Measurements from ENCODE around the gene ZNF177. TPM values are rescaled to one million over a fixed set of nuclear protein-coding genes. Genes with fewer than 3 reads are reported as not detected.

Gene ZNF177
- total RNA-seq, 3 donors from 2014 or later (not counting 1 experiment from before 2014, with no cell fraction given) = 0.31 to 1.5 (median 1.2) TPM

GRCh38 chr19:9323557-9323918 is 39.3 kb upstream of the ZNF177 start:
- H3K27me3 Mint-ChIP-seq (ENCODE audit: low read depth in 2 of 2) = no peaks in the 10 kb centered on the region
- peak overlapping the region; percentile 97 to 98 for H3K27ac Mint-ChIP-seq
- H3K9me3 ChIP-seq (ENCODE audit: control insufficient read depth, insufficient read depth, low read length) = peaks cover 15% of the 10 kb centered on the region
- WGBS (ENCODE audit: insufficient coverage) = 4% methylated on average over 9 of the region's 9 CpGs
- ATAC-seq (peak; percentile 32 to 60 (median 59)), DNase-seq (no peak)
- H3K27ac ChIP-seq (ENCODE audit: low read length) = peak overlapping the region; percentile 92
- H3K36me3 Mint-ChIP-seq = peaks cover 6% of the 10 kb centered on the region
- H3K4me1 ChIP-seq (ENCODE audit: control insufficient read depth, insufficient read depth, low read length) = peaks cover 19% of the 10 kb centered on the region
- peaks cover 4% of the 10 kb centered on the region for H3K36me3 ChIP-seq (ENCODE audit: control insufficient read depth, insufficient read depth, low read length)
- intact Hi-C loops (cut with micrococcal nuclease) = loop anchor here (5.0 kb wide), 1 partner anchor 259 kb away; the partner anchor contains the start of gene ZNF121
- H3K9me3 Mint-ChIP-seq = no peaks in the 10 kb centered on the region
- H3K27me3 ChIP-seq (ENCODE audit: control insufficient read depth, insufficient read depth, low read length) = no peaks in the 10 kb centered on the region
- peak overlapping the region; percentile 98 for H3K4me3 Mint-ChIP-seq
- H3K4me1 Mint-ChIP-seq = peaks cover 20 to 31% of the 10 kb centered on the region in 2 donors
- H3K4me3 ChIP-seq (ENCODE audit: low read length) = peak overlapping the region; percentile 95
- TF ChIP-seq CTCF (IDR thresholded peaks at IDR 0.05) = no peak

DNA sequence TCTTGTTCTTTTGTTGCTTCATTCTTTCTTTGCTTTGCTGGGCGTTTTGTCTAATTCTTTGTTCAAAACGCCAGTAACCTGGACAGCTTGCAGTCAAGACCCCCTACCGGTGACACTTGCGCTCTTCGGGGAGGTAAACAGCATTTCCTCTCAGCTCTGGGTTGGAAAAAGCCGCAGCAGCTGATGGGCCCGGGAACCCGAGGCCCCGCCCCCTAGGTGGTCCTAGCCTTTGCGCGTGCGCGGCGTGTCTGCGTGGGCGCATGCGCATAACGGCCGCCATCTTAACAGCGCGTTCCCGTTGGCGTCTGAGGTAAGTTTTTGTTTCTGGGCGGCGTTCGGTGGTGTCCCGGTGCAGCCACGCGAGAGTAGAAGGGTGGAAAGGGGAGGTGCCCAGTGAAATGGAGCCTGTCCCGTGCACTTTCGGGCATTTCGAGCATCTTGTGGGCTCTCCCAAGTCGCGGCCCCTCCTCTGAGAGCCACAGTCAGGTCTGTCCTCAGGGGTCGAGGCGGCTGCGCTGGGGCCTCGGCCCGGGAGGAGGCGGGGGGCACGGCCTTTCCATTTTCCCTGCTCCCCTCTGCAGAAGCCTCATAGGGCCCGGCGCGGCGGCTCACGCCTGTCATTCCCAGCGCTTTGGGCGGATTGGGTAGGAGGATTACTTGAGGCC is 38.8 kb upstream of the ZNF177 start, which contains the start of gene ZNF559:
Gene ZNF559, plus strand, starts transcription at position 261 of the 665 bp plus-strand sequence. CDS start 14,371 bp downstream, outside the sequence.
- H3K27ac ChIP-seq (ENCODE audit: low read length) = peak within 1 kb of the TSS; percentile 92
- peak within 1 kb of the TSS; percentile 98 for H3K4me3 Mint-ChIP-seq
- no peaks in the 10 kb centered on the region for H3K27me3 Mint-ChIP-seq (ENCODE audit: low read depth in 2 of 2)
- DNase-seq (peak; percentile 98 to 99), ATAC-seq (peak; percentile 95 to 99 (median 95))
- no peak for TF ChIP-seq CTCF (IDR thresholded peaks at IDR 0.05)
- no peaks in the 10 kb centered on the region for H3K9me3 Mint-ChIP-seq
- peak within 1 kb of the TSS; percentile 97 to 98 for H3K27ac Mint-ChIP-seq
- H3K4me1 ChIP-seq (ENCODE audit: control insufficient read depth, insufficient read depth, low read length) = peaks cover 19% of the 10 kb centered on the region
- H3K36me3 Mint-ChIP-seq = peaks cover 6% of the 10 kb centered on the region
- H3K4me3 ChIP-seq (ENCODE audit: low read length) = peak within 1 kb of the TSS; percentile 95
- peaks cover 6% of the 10 kb centered on the region for H3K36me3 ChIP-seq (ENCODE audit: control insufficient read depth, insufficient read depth, low read length)
- H3K27me3 ChIP-seq (ENCODE audit: control insufficient read depth, insufficient read depth, low read length) = no peaks in the 10 kb centered on the region
- peaks cover 16% of the 10 kb centered on the region for H3K9me3 ChIP-seq (ENCODE audit: control insufficient read depth, insufficient read depth, low read length)
- peaks cover 20 to 31% of the 10 kb centered on the region in 2 donors for H3K4me1 Mint-ChIP-seq
- intact Hi-C loops (cut with micrococcal nuclease) = loop anchor here (1.0 to 5.0 kb wide), 3 partner anchors 15 to 258 kb away; partner anchors contain the start of genes ZNF121, ZNF266 and ZNF699
- under 1% methylated on average over 46 of the region's 48 CpGs for WGBS (ENCODE audit: insufficient coverage)

- intact Hi-C loops (cut with micrococcal nuclease) = loop anchor here (1.0 to 5.0 kb wide), 3 partner anchors 15 to 258 kb away; partner anchors contain the start of genes ZNF121, ZNF266 and ZNF699
- Mint-ChIP-seq H3K4me1 (peaks cover 20 to 31% of the 10 kb centered on the region in 2 donors), H3K27ac (peak overlapping the region; percentile 97 to 98), H3K36me3 (peaks cover 6% of the 10 kb centered on the region), H3K27me3 (ENCODE audit: low read depth in 2 of 2) (no peaks in the 10 kb centered on the region), H3K4me3 (peak overlapping the region; percentile 98), H3K9me3 (no peaks in the 10 kb centered on the region)
- peak overlapping the region; percentile 95 for H3K4me3 ChIP-seq (ENCODE audit: low read length)
- no peaks in the 10 kb centered on the region for H3K27me3 ChIP-seq (ENCODE audit: control insufficient read depth, insufficient read depth, low read length)
- DNase-seq (no peak), ATAC-seq (no peak)
- H3K27ac ChIP-seq (ENCODE audit: low read length) = peak overlapping the region; percentile 92
- peaks cover 18% of the 10 kb centered on the region for H3K9me3 ChIP-seq (ENCODE audit: control insufficient read depth, insufficient read depth, low read length)
- H3K4me1 ChIP-seq (ENCODE audit: control insufficient read depth, insufficient read depth, low read length) = peaks cover 19% of the 10 kb centered on the region
- WGBS (ENCODE audit: insufficient coverage) = 52% methylated on average over 9 of the region's 9 CpGs
- H3K36me3 ChIP-seq (ENCODE audit: control insufficient read depth, insufficient read depth, low read length) = peaks cover 6% of the 10 kb centered on the region
- no peak for TF ChIP-seq CTCF (IDR thresholded peaks at IDR 0.05)
Observed at GRCh38 chr19:9324584-9324962, 38.2 kb upstream of the ZNF177 start.

Measured in natural killer cell (primary cell).